Neural cell (in vitro differentiated cells): ENCODE measurements around the gene SUSD3. TPM values are rescaled to one million over a fixed set of nuclear protein-coding genes. Genes with fewer than 3 reads are reported as not detected.
"Not testable (repeated sequence)": the region's sequence is repeated elsewhere in the genome, so short reads cannot be mapped to it uniquely, and the experiment has no call there.

ENCODE experiments used
- H2AFZ ChIP-seq: fragments of 200-600, 300-800 bp; sonication (generic), shearing (Covaris generic); 2 replicates; pipeline ENCODE4 v1.6.0; 2014; ENCODE audit warnings: low read depth, mild to moderate bottlenecking, antibody characterized with exemption, low read length, moderate library complexity
- H3F3A ChIP-seq: fragments of 200-600 bp; shearing (Covaris generic); 2 replicates; pipeline ENCODE4 v1.6.1; 2016; ENCODE audit warnings: mild to moderate bottlenecking, moderate library complexity, mixed read lengths, antibody characterized with exemption, low read length; ENCODE audit not compliant: insufficient read depth, poor library complexity, severe bottlenecking
- H3K27ac ChIP-seq: fragments of 200-600, 300-800 bp; sonication (generic), shearing (Covaris generic); 2 replicates; pipeline ENCODE4 v1.5.1; 2014; ENCODE audit warnings: mild to moderate bottlenecking, low read length, moderate library complexity
- H3K27me3 ChIP-seq: fragments of 300-800, 200-600 bp; sonication (generic), shearing (Covaris generic); 2 replicates; pipeline ENCODE4 v1.6.0; 2014; ENCODE audit warnings: mild to moderate bottlenecking, low read depth, low read length, moderate library complexity; ENCODE audit not compliant: insufficient read depth
- H3K36me3 ChIP-seq: fragments of 300-800, 200-600 bp; sonication (generic), shearing (Covaris generic); 2 replicates; pipeline ENCODE4 v1.5.1; 2014; ENCODE audit warnings: mild to moderate bottlenecking, antibody characterized with exemption, low read length, moderate library complexity; ENCODE audit not compliant: insufficient read depth
- H3K4me2 ChIP-seq: fragments of 300-800, 200-600 bp; sonication (generic), shearing (Covaris generic); 2 replicates; pipeline ENCODE4 v1.6.0; 2014; ENCODE audit warnings: mild to moderate bottlenecking, low read length
- H3K4me3 ChIP-seq: fragments of 300-800, 200-600 bp; sonication (generic), shearing (Covaris generic); 2 replicates; pipeline ENCODE4 v1.5.1; 2014; ENCODE audit warnings: mild to moderate bottlenecking, low read length, moderate library complexity
- H3K79me2 ChIP-seq: fragments of 200-600 bp; shearing (Covaris generic); replicated peaks from 2 replicates; pipeline ENCODE4 v1.6.0; 2014; ENCODE audit warnings: mild to moderate bottlenecking, low read length, moderate library complexity; ENCODE audit not compliant: insufficient read depth
- H3K9ac ChIP-seq: fragments of 300-800, 200-600 bp; sonication (generic), shearing (Covaris generic); 2 replicates; pipeline ENCODE4 v1.6.1; 2016; ENCODE audit warnings: mild to moderate bottlenecking, low read length, mixed read lengths
- H3K9me2 ChIP-seq: fragments of 200-600 bp; shearing (Covaris generic); 2 replicates; pipeline ENCODE4 v1.6.1; 2016; ENCODE audit warnings: mild to moderate bottlenecking, low read length, mixed read lengths; ENCODE audit not compliant: insufficient read depth
- H3K9me3 ChIP-seq: fragments of 200-600, 300-800 bp; sonication (generic), shearing (Covaris generic); 2 replicates; pipeline ENCODE4 v1.6.1; 2016; ENCODE audit warnings: mild to moderate bottlenecking, mixed run types, low read length, moderate library complexity, mixed read lengths
- H4K20me1 ChIP-seq: fragments of 200-600 bp; shearing (Covaris generic); 2 replicates; pipeline ENCODE4 v1.6.1; 2016; ENCODE audit warnings: mild to moderate bottlenecking, mixed run types; ENCODE audit not compliant: insufficient read depth
- CTCF ChIP-seq: fragments of 450-650 bp; IDR thresholded peaks from 2 replicates; pipeline ENCODE4 v1.5.1; 2014; ENCODE audit warnings: antibody characterized with exemption, mild to moderate bottlenecking, moderate library complexity; ENCODE audit not compliant: poor library complexity, severe bottlenecking
- EP300 ChIP-seq: fragments of 450-650 bp; conservative IDR thresholded peaks from 2 replicates; pipeline ENCODE4 v1.6.1; 2014; ENCODE audit warnings: antibody characterized with exemption, mild to moderate bottlenecking, moderate library complexity; ENCODE audit not compliant: poor library complexity, severe bottlenecking
- EZH2 ChIP-seq: fragments of 200-600, 300-800 bp; shearing (Covaris generic), sonication (generic); IDR thresholded peaks from 2 replicates; pipeline ENCODE4 v1.6.1; 2014; ENCODE audit warnings: antibody characterized with exemption, low read length, borderline replicate concordance, mild to moderate bottlenecking; ENCODE audit not compliant: insufficient read depth, poor library complexity, severe bottlenecking
- MXI1 ChIP-seq: fragments of 450-650 bp; conservative IDR thresholded peaks from 2 replicates; pipeline ENCODE4 v1.6.1; 2014; ENCODE audit warnings: antibody characterized with exemption, mild to moderate bottlenecking; ENCODE audit not compliant: poor library complexity, severe bottlenecking
- POLR2AphosphoS5 ChIP-seq: IDR thresholded peaks from 2 replicates; pipeline ENCODE4 v1.6.1; 2012
- RAD21 ChIP-seq: fragments of 450-650 bp; conservative IDR thresholded peaks from 2 replicates; pipeline ENCODE4 v1.6.1; 2014; ENCODE audit warnings: antibody characterized with exemption, mild to moderate bottlenecking, moderate library complexity
- SMC3 ChIP-seq: fragments of 450-650 bp; conservative IDR thresholded peaks from 2 replicates; pipeline ENCODE4 v1.6.1; 2014; ENCODE audit warnings: antibody characterized with exemption, mild to moderate bottlenecking, moderate library complexity; ENCODE audit not compliant: poor library complexity
- TAF1 ChIP-seq: IDR thresholded peaks from 2 replicates; pipeline ENCODE4 v1.6.1; 2012; ENCODE audit warnings: low read depth
- polyA plus RNA-seq: library from polyadenylated mRNA; depleted of rRNA; stranded (reverse); fragments of >200 nt; gene quantifications from 2 replicates; pipeline ENCODE4 v1.2.3, GENCODE V29; 2014
- TF ChIP-seq, protein P1 (sequence below): IDR thresholded peaks from 2 replicates; pipeline ENCODE4 v1.6.1; 2012; ENCODE audit warnings: borderline replicate concordance

The SUSD3 gene
- polyA plus RNA-seq, 1 donor from 2014 or later, result not detected

DNA sequence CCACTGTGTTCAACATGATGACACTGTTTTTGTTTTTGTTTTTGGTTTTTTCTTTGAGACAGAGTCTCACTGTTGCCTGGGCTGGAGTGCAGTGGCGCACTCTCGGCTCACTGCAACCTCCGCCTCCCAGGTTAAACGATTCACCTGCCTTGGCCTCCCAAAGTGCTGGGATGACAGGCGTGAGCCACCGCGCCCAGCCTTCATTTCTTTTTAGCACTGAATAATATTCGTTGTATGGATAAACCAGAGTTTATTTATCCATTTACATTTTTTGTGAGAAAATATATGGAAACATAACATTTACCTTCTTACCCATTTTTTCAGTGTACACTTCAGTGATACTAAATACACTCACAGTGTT lies 41.8 kb downstream of the SUSD3 start:
- Histone ChIP-seq H3K9ac (no peak overlapping the region), H3K27ac (no peak overlapping the region), H3K79me2 (peaks cover 4% of the 10 kb centered on the region), H3F3A (no peaks in the 10 kb centered on the region), H3K9me3 (no peaks in the 10 kb centered on the region), H3K27me3 (no peaks in the 10 kb centered on the region), H3K4me2 (no peak overlapping the region), H2AFZ (no peak overlapping the region), H3K9me2 (no peaks in the 10 kb centered on the region), H4K20me1 (no peaks in the 10 kb centered on the region), H3K36me3 (no peaks in the 10 kb centered on the region), H3K4me3 (no peak overlapping the region)
- TF ChIP-seq, protein P1, sequence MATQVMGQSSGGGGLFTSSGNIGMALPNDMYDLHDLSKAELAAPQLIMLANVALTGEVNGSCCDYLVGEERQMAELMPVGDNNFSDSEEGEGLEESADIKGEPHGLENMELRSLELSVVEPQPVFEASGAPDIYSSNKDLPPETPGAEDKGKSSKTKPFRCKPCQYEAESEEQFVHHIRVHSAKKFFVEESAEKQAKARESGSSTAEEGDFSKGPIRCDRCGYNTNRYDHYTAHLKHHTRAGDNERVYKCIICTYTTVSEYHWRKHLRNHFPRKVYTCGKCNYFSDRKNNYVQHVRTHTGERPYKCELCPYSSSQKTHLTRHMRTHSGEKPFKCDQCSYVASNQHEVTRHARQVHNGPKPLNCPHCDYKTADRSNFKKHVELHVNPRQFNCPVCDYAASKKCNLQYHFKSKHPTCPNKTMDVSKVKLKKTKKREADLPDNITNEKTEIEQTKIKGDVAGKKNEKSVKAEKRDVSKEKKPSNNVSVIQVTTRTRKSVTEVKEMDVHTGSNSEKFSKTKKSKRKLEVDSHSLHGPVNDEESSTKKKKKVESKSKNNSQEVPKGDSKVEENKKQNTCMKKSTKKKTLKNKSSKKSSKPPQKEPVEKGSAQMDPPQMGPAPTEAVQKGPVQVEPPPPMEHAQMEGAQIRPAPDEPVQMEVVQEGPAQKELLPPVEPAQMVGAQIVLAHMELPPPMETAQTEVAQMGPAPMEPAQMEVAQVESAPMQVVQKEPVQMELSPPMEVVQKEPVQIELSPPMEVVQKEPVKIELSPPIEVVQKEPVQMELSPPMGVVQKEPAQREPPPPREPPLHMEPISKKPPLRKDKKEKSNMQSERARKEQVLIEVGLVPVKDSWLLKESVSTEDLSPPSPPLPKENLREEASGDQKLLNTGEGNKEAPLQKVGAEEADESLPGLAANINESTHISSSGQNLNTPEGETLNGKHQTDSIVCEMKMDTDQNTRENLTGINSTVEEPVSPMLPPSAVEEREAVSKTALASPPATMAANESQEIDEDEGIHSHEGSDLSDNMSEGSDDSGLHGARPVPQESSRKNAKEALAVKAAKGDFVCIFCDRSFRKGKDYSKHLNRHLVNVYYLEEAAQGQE, result no peak
- TF ChIP-seq POLR2AphosphoS5 (no peak), EZH2 (no peak), MXI1 (no peak), SMC3 (no peak), TAF1 (no peak), EP300 (no peak), RAD21 (no peak), CTCF (no peak)

DNA sequence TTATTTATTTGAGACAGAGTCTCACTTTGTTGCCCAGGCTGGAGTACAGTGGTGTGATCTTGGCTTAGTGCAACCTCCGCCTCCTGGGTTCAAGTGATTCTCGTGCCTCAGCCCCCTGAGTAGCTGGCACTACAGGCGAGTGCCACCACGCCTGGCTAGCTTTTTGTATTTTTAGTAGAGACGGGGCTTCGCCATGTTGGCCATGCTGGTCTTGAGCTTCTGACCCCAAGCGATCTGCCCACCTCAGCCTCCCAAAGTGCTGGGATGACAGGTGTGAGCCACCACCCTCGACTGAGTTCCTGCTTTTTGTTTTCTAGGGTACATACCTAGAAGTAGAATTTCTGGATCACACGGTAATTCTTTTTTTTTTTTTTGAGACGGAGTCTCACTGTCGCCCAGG lies 42.6 kb downstream of the SUSD3 start:
- not testable (repeated sequence) for H3F3A ChIP-seq, H3K9me2 ChIP-seq, H3K27ac ChIP-seq, H3K79me2 ChIP-seq, H3K36me3 ChIP-seq, H4K20me1 ChIP-seq, H3K4me3 ChIP-seq, H3K9me3 ChIP-seq, H3K9ac ChIP-seq, H3K4me2 ChIP-seq, H2AFZ ChIP-seq, H3K27me3 ChIP-seq

DNA sequence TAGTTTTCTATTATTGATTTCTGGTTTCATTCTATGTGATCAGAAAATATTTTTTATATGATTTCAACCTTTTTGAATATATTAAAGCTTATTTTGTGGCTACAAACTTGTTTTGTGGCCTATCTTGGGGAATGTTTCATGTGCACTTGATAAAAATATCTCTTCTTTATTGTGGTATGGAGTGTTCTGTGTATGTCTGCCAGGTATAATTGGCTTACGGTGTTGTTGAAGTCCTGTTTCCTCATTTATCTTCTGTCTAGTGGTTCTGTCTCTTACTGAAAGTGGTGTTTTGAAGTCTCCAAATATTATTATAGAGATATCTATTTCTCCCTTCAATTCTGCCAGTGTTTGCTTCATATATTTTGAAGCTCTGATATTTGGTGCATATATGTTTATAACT lies 47.1 kb downstream of the SUSD3 start:
- Histone ChIP-seq H3K79me2 (peaks cover under 1% of the 10 kb centered on the region), H3K4me3 (no peak overlapping the region), H3K36me3 (no peaks in the 10 kb centered on the region), H2AFZ (no peak overlapping the region), H3K9me3 (no peaks in the 10 kb centered on the region), H3K27me3 (no peaks in the 10 kb centered on the region), H3K27ac (no peak overlapping the region), H3K9ac (no peak overlapping the region), H3K4me2 (no peak overlapping the region), H3F3A (no peaks in the 10 kb centered on the region), H4K20me1 (no peaks in the 10 kb centered on the region), H3K9me2 (no peaks in the 10 kb centered on the region)
- TF ChIP-seq MXI1 (no peak), POLR2AphosphoS5 (no peak)
